Psoas muscle (tissue), 8 donors: ENCODE data around the gene STXBP1. TPM values are rescaled to one million over a fixed set of nuclear protein-coding genes. Genes with fewer than 3 reads are reported as not detected.

Source experiments
- ATAC-seq, 4 donors: fragments of 200-7000 bp; cut with Tn5 transposase; one replicate each; pipeline ENCODE4 v1.9.1; 2020; ENCODE audit warnings: moderate library complexity in 3 of 4, mild to moderate bottlenecking in 2 of 4
- DNase-seq, 2 donors: peaks; one replicate each; pipeline ENCODE4 v3.0.0-alpha.2; 2020
- H3K27ac ChIP-seq: fragments of 200-600 bp; one replicate; pipeline ENCODE4 v1.8.0; 2022
- H3K27me3 ChIP-seq, 3 donors: fragments of 200-600 bp in 1 of 3; one replicate each; pipeline versions ENCODE4 v1.6.1 to v1.8.0; 2013 to 2022; ENCODE audit warnings: low read length in 2 of 3, mild to moderate bottlenecking in 2 of 3, moderate library complexity in 1 of 3; ENCODE audit not compliant: insufficient read depth in 3 of 3
- H3K36me3 ChIP-seq, 2 donors: fragments of 200-600 bp in 1 of 2; one replicate each; pipeline versions ENCODE4 v1.6.1 to v1.8.0; 2013 to 2022; ENCODE audit warnings: low read depth in 1 of 2, mild to moderate bottlenecking in 1 of 2, moderate library complexity in 1 of 2; ENCODE audit not compliant: insufficient read depth in 1 of 2
- H3K4me1 ChIP-seq: fragments of 200-600 bp; one replicate; pipeline ENCODE4 v1.8.0; 2022
- H3K4me3 ChIP-seq: fragments of 200-600 bp; one replicate; pipeline ENCODE4 v1.8.0; 2022; ENCODE audit warnings: mild to moderate bottlenecking
- H3K9me3 ChIP-seq: fragments of 200-600 bp; one replicate; pipeline ENCODE4 v1.8.0; 2022
- WGBS, 3 donors: extraction: QIAGEN DNeasy Blood & Tissue Kit; methylation state at CpG; one replicate each; pipeline versions ENCODE4 v1.1.6 to v1.1.7; 2013; 5-methylcytosine and 5-hydroxymethylcytosine counted together
- intact Hi-C, 2 donors: fragments of 100-400 bp; cut with DNase I; formaldehyde crosslinking; loops; one replicate each; pipeline versions ENCODE4 v1.11.0 to v1.14.2; 2022
- polyA plus RNA-seq, 3 donors: library from polyadenylated mRNA; stranded (reverse); fragments of 200-250 nt; gene quantifications; one replicate each; pipeline ENCODE4 v1.2.3, GENCODE V29; 2013
- total RNA-seq, 4 donors: library from RNA; stranded (reverse); fragmentation: NEBNext Ultra II Directional in 2 of 4; extraction: Animal tissue kit (Norgen Biotek cat#: 25700) in 2 of 4; gene quantifications; one replicate each; pipeline versions ENCODE4 v1.2.1 to v1.2.4, GENCODE V29; 2021 to 2023
- TF ChIP-seq, protein P1 (sequence below): fragments of 200-600 bp; IDR thresholded peaks from one replicate; pipeline ENCODE4 v1.8.0; 2022; ENCODE audit warnings: antibody characterized with exemption
- donor health status: healthy with polysubstance abuse.
- donor health status: DM: no; HTN: no; CAD: no; lungs with moderate emphysema.
- donor health status: Bipolar disorder and iron deficiency.
- donor health status: healthy.
- donor health status: DM: yes; HTN: yes; CAD: no.
- donor health status: DM: no; HTN: no; CAD: no.
- donor health status: DM: no; HTN: no; CAD: no.
- donor health status: DM: yes; HTN: yes; CAD: no.

The STXBP1 gene
- total and polyA plus RNA-seq, 7 donors, result 2.8 to 12.3 (median 6.7) TPM

DNA sequence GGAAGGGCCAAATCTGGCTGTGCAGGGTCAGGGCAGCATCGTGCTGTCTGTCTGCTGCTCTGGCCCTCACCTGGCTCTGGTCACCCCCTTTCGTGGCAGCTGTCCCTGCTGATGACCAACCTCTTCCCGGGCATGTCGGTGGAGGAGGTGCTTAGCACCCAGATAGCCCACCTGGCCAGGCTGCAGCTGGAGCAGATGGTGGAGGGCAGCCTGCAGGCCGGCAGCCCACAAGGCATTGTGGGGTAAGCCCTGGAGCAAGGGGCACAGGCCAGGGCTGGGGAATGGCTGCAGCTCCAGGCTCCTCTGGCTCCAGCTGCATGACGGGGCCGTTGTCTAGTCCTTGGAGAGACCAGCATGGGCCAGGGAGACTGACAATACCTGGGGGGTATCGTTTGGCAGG lies 114.8 kb downstream of the STXBP1 start:
- whole genome bisulfite sequencing, 3 donors, result 70 to 74% (median 73%) methylated on average over 8 of the region's 8 CpGs

DNA sequence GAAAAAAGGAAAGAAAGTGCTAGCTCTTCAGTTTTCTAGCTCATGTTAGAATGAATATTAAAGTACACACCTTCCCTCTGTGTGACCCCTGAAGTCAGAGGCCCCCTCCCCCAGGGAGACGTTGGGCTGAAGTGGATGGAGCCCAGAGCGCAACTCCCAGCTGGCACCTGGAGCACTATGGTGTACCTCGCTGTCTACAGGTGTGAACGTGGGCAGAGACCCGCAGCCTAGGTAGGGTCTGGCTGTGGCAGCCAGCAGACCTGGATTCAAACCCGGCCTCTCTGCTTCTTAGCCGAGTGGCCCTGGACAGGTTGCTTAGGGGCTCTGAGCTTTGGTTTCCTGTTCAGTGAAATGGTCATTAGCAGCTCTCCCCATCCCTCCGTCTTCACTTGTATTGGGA lies 116.7 kb downstream of the STXBP1 start:
- no peak for ATAC-seq
- Histone ChIP-seq H3K36me3 (peaks cover 0 to 31% of the 10 kb centered on the region in 2 donors), H3K27ac (no peak overlapping the region), H3K27me3 (no peaks in the 10 kb centered on the region), H3K4me3 (no peak overlapping the region), H3K4me1 (no peaks in the 10 kb centered on the region), H3K9me3 (no peaks in the 10 kb centered on the region)
- TF ChIP-seq, protein P1, sequence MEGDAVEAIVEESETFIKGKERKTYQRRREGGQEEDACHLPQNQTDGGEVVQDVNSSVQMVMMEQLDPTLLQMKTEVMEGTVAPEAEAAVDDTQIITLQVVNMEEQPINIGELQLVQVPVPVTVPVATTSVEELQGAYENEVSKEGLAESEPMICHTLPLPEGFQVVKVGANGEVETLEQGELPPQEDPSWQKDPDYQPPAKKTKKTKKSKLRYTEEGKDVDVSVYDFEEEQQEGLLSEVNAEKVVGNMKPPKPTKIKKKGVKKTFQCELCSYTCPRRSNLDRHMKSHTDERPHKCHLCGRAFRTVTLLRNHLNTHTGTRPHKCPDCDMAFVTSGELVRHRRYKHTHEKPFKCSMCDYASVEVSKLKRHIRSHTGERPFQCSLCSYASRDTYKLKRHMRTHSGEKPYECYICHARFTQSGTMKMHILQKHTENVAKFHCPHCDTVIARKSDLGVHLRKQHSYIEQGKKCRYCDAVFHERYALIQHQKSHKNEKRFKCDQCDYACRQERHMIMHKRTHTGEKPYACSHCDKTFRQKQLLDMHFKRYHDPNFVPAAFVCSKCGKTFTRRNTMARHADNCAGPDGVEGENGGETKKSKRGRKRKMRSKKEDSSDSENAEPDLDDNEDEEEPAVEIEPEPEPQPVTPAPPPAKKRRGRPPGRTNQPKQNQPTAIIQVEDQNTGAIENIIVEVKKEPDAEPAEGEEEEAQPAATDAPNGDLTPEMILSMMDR, result no peak
- DNase-seq, result no peak
- intact Hi-C loops, result no loop called here
- 85 to 88% (median 87%) methylated on average over 8 of the region's 8 CpGs for WGBS, 3 donors

More for the DNA sequence above, 114.8 kb downstream of the STXBP1 start:
- Histone ChIP-seq H3K27ac (no peak overlapping the region), H3K4me1 (no peaks in the 10 kb centered on the region), H3K9me3 (no peaks in the 10 kb centered on the region), H3K27me3 (no peaks in the 10 kb centered on the region), H3K36me3 (peaks cover 0 to 13% of the 10 kb centered on the region in 2 donors), H3K4me3 (no peak overlapping the region)
- DNase-seq, result no peak
- TF ChIP-seq, protein P1, result no peak
- ATAC-seq, result no peak
- intact Hi-C loops, result no loop called here

DNA sequence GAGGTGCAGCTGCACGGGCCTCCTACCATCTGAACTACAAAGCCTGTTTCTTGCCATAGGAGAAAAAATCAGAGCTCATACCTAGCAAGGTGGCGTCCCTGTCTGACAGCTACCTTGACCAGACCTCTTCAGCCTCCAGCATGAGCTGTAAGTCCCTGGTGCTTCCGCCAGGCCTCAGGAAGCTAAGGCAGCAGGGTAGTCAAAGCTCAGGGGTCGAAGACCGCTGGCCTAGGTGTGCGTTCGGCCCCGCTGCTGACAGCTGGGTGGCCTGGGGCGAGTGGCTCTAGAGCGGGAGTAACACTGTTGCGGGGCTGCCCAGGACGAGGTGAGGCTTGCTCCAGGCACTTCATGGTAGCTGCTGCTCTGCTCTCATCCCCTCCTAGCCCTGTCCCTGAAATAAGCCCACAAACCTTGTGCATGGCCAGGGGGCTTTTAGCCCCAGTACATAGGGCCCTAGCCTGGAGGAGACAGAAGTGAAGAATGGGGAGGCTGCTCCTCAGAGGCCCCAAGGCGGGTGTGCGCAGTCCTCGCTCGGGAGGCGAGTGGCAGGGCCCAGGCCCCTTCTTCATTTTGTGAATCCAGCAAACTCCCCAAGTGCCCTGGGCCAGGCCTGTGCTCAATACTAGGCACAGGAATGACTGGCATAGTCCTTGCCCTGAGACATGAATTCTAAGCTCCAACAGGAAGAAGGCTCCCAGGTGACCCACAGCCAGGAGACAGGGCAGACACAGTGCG lies 117.6 kb downstream of the STXBP1 start:
- WGBS, 3 donors, result 86 to 89% (median 88%) methylated on average over 15 to 18 of the region's 18 CpGs
- TF ChIP-seq, protein P1, result no peak
- H3K27ac ChIP-seq, result no peak overlapping the region
- H3K27me3 ChIP-seq, result no peaks in the 10 kb centered on the region
- no peak overlapping the region for H3K4me3 ChIP-seq
- H3K9me3 ChIP-seq, result no peaks in the 10 kb centered on the region
- peaks cover 0 to 31% of the 10 kb centered on the region in 2 donors for H3K36me3 ChIP-seq
- peaks cover 7% of the 10 kb centered on the region for H3K4me1 ChIP-seq
- intact Hi-C loops, result loop anchor here (5.0 kb wide), 3 partner anchors 117 to 227 kb away; partner anchors contain the start of gene STXBP1 (in 1 of the 2)
- no peak for ATAC-seq
- DNase-seq, result no peak

DNA sequence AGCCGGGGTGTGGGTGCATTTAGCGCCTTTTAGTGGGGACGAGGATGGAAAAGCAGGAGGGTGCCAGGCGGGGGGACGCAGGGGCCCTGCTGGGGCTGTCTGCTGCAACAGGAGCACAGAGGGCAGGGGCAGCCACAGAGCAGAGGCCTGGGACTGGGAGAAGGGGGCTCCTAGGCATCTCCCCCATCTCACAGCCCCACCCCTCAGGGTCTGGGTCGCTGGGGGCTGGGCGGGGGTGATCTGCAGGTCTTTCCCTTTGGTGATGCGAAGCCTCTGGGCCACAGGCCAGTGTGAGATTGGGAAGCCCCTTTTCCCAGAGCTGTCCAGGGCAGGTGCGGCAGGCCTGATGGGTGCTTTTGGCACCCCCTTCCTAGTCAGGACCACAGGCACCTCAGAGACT lies 118.2 kb downstream of the STXBP1 start:
- intact Hi-C loops, result loop anchor here (5.0 kb wide), 3 partner anchors 118 to 228 kb away; partner anchors contain the start of gene STXBP1 (in 1 of the 2)
- H3K4me3 ChIP-seq, result no peak overlapping the region
- ATAC-seq (no peak), DNase-seq (no peak)
- TF ChIP-seq, protein P1, result no peak
- peaks cover 7% of the 10 kb centered on the region for H3K4me1 ChIP-seq
- H3K27me3 ChIP-seq, result no peaks in the 10 kb centered on the region
- 89 to 92% (median 90%) methylated on average over 9 of the region's 9 CpGs for WGBS, 3 donors
- peaks cover 0 to 31% of the 10 kb centered on the region in 2 donors for H3K36me3 ChIP-seq
- no peak overlapping the region for H3K27ac ChIP-seq
- no peaks in the 10 kb centered on the region for H3K9me3 ChIP-seq
